ENCODE results near the gene SCN9A.
"Not testable (repeated sequence)": the region's sequence is repeated elsewhere in the genome, so short reads cannot be mapped to it uniquely, and the experiment has no call there.

Gene SCN9A

DNA sequence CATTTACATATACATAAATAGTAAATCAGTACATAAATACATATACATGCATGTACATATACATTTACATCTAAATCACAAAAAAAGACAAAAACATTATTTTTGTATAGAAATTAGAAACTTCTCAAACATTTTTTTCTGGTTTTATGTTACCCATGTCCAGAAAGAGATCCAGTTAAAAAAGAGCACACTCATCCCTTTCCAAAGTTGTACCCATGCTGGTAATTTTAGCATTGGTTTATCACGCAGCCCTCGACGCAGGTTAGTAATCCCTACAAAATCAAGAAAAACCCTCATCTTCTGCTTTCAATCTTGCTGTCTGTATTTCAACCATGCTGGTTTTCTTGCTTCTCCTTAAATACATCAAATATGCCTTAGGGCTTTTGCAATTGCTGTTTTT is 10.5 kb downstream of the SCN9A start:
- no peak overlapping the region for H3K27ac ChIP-seq
- TF ChIP-seq, protein P1, sequence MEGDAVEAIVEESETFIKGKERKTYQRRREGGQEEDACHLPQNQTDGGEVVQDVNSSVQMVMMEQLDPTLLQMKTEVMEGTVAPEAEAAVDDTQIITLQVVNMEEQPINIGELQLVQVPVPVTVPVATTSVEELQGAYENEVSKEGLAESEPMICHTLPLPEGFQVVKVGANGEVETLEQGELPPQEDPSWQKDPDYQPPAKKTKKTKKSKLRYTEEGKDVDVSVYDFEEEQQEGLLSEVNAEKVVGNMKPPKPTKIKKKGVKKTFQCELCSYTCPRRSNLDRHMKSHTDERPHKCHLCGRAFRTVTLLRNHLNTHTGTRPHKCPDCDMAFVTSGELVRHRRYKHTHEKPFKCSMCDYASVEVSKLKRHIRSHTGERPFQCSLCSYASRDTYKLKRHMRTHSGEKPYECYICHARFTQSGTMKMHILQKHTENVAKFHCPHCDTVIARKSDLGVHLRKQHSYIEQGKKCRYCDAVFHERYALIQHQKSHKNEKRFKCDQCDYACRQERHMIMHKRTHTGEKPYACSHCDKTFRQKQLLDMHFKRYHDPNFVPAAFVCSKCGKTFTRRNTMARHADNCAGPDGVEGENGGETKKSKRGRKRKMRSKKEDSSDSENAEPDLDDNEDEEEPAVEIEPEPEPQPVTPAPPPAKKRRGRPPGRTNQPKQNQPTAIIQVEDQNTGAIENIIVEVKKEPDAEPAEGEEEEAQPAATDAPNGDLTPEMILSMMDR (IDR thresholded peaks at IDR 0.05), result no peak
- no peak for TF ChIP-seq ZFX (IDR thresholded peaks at IDR 0.05; ENCODE audit: borderline replicate concordance)

DNA sequence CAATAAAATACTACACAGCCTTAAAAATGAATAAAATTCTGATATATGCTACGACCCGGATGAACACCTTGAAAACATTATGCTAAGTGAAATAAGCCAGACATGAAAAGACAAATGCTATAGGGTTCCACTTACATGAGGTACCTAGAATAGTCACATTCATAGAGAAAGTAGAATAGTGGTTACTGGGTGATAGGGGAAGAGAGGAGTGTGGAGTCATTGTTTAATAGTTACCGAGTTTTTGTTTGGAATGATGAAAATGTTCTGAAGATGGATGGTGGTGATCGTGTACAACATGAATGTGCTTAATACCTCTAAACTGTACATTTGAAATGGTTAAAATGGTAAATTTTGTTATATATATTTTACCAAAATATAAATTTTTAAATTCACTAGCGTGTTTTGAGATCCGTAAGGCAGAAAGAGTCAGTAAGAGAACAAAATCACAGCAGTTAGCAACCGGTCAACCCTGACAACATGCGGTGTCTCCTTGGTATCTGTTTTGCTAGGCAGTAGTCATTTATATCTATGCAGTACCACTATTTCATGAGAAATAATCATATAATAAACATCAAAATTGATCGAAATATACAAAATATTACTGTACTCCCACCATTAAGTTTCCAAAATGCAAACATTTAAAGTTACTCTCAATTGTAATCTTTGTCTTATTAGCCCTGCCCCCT is 11.1 kb downstream of the SCN9A start:
- no peak overlapping the region for H3K27ac ChIP-seq
- no peak for TF ChIP-seq ZFX (IDR thresholded peaks at IDR 0.05; ENCODE audit: borderline replicate concordance)
- TF ChIP-seq, protein P1 (IDR thresholded peaks at IDR 0.05), result no peak

DNA sequence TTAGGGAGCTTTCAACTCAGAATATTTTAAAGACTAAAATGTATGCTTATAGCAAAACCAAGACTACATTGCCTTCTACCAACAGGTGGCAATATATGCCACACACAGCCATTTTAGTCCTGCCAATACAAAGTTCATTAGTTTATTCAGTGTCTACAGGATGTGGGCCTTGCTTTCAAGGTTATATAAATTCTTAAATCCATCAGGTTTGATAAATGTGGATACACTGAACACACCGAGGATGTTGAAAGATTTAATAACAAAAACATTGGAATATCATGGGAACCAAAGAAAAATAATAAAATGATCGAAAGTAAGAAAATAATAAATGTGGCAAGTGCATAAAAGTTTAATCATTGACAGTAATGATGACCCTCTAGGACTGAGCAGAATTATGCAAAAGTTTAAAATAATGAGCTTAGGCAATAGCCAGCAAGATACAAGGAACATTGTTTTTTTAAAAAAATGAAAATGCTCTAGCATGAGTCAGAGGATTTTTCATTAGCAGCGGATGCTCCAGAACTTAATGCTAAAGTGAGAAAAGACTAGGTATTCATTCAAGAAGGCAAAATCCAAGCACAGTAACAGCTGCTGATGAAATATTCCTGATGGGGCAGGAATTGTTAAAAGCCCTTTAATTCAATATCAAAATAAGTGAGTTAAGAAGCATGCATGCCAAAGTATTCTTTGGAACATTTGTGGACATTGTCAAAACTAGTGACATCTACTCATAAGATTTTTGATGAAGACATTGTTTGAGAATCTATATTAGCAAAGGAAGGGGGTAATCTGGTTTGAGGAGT is 14.2 kb downstream of the SCN9A start:
- no peak for TF ChIP-seq ZFX (IDR thresholded peaks at IDR 0.05; ENCODE audit: borderline replicate concordance)
- TF ChIP-seq, protein P1 (IDR thresholded peaks at IDR 0.05), result peak; percentile 64
- H3K27ac ChIP-seq, result no peak overlapping the region

DNA sequence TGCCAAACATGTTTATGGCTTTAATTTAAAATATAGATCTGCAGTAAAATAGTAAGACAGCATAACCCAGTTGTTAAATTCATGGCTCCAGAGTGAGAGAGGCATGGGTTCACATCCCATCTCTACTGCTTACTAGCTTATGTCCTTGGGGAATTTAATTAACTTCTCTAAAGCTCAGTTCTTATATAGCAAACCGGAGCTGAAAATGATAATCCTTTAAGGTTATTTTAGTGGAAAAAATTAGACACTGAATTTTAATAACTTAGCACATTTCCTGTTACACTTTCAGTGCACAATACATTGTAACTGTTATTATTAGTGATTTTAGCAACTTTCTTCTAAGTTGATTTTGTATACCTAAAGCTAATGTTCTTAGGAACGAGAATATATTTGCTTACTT is 14.8 kb downstream of the SCN9A start:
- TF ChIP-seq ZFX (IDR thresholded peaks at IDR 0.05; ENCODE audit: borderline replicate concordance), result no peak
- TF ChIP-seq, protein P1 (IDR thresholded peaks at IDR 0.05), result no peak
- H3K27ac ChIP-seq, result no peak overlapping the region

DNA sequence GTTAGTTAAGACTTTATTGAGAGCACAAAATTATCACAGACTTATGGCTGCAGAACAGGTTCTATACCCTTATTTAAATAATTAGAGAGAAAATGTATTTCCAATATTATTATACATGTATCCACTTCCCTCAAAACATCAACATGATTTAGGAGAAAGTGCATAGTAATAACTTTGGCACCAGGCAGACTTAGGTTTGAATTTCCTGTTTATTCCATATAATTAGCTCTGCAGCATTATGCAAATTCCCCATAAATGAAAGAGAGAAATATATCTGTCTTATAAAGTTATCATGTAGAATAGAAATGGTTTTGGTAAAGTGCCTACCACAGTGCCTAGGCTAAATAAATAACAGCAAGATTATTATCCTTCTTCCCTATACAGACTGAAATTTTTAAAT is 15.3 kb downstream of the SCN9A start:
- TF ChIP-seq ZFX (IDR thresholded peaks at IDR 0.05; ENCODE audit: borderline replicate concordance), result no peak
- TF ChIP-seq, protein P1 (IDR thresholded peaks at IDR 0.05), result no peak
- no peak overlapping the region for H3K27ac ChIP-seq

DNA sequence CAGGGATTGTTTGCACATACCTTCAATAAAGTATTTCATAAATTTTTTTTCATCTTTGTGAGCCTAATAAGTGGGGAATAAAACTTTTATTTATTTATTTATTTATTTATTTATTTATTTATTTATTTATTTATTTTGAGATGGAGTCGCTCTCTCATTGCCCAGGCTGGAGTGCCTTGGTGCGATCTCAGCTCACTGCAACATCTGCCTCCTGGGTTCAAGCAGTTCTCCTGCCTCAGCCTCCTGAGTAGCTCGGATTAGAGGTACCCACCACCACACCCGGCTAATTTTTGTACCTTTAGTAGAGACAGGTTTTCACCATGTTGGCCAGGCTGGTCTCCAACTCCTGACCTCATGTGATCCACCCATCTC is 17.8 kb downstream of the SCN9A start:
- H3K27ac ChIP-seq, result not testable (repeated sequence)

DNA sequence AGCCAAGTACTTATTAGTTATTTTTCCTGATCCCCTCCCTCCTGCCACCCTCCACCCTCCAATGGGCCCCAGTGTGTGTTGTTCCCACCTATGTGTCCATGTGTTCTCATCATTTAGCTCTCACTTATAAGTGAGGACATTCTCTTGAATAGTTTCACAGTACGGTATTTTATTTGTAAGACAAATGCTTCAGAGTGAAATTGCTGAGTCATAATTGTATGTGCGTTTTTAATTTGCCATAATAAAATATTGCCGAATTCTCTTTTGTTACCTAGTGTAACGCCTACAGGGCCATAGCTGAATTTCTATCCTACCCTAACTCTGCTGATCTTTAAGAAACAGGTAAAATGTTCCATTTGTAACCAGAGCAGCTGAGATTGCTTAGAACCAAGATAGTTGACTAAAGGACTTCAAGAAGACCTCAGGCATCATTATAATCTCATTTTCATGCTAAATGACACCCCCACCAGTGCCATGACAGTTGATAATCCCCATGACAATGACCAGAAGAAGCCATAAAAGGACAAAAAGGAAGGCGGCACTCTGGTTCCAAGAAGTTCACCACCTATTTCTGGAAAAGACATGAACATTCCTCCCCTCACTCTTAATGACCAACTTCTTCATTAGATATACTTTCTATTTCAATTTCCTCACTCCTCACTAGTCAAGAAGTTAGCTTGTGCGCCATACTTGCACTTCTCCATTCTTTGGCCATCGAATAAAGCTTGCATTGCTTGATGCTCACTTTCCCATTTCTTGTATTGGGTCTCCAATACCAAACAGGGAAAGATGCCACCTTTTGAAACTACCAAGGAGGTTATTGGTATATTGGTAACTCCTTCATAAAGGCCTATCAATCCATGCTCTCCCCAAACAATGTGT is 18.4 kb downstream of the SCN9A start:
- TF ChIP-seq ZFX (IDR thresholded peaks at IDR 0.05; ENCODE audit: borderline replicate concordance), result no peak
- TF ChIP-seq, protein P1 (IDR thresholded peaks at IDR 0.05), result no peak

More for the DNA sequence above, 18.4 kb downstream of the SCN9A start:
- no peak overlapping the region for H3K27ac ChIP-seq

All from 22Rv1 (cell line).